GM12891 (cell line): ENCODE measurements around the gene PRKACA.
A peak's percentile ranks its signal among the peaks of the same experiment; 100 is the strongest.

Source experiments
- DNase-seq: peaks from one replicate; pipeline ENCODE4 v3.0.0; 2011; ENCODE audit warnings: low spot score; ENCODE audit not compliant: insufficient read length
- FAIRE-seq: peaks from 2 replicates; lab custom pipeline; 2011; peaks lifted over from hg19 to GRCh38; lab: Jason Lieb, UNC
- PAX5 ChIP-seq: IDR thresholded peaks from 2 replicates; pipeline ENCODE4 v1.6.1; 2011; ENCODE audit warnings: low read length, moderate library complexity, mild to moderate bottlenecking; ENCODE audit not compliant: insufficient read depth, severe bottlenecking
- POLR2A ChIP-seq: IDR thresholded peaks from 2 replicates; pipeline ENCODE4 v1.6.1; 2011; ENCODE audit warnings: low read depth, low read length, control low read depth
- POLR2AphosphoS5 ChIP-seq: IDR thresholded peaks from 2 replicates; pipeline ENCODE4 v1.6.1; 2011; ENCODE audit warnings: low read depth, low read length, control low read depth
- POU2F2 ChIP-seq: IDR thresholded peaks from 2 replicates; pipeline ENCODE4 v1.6.1; 2011; ENCODE audit warnings: low read depth, mild to moderate bottlenecking, control low read depth, low read length, moderate library complexity
- SPI1 ChIP-seq: IDR thresholded peaks from 2 replicates; pipeline ENCODE4 v1.6.1; 2011; ENCODE audit warnings: low read depth, low read length, control low read depth
- TAF1 ChIP-seq: IDR thresholded peaks from 2 replicates; pipeline ENCODE4 v1.6.1; 2011; ENCODE audit warnings: low read depth, low read length, control low read depth

PRKACA gene

GRCh38 chr19:14089662-14090508 lies 27.7 kb downstream of the PRKACA start:
- DNase-seq (peak; percentile 59), FAIRE-seq (peak; percentile 86)
- TF ChIP-seq POLR2A, result no peak
- no peak for TF ChIP-seq POLR2AphosphoS5
- TF ChIP-seq POU2F2, result no peak

- FAIRE-seq, result no peak
- TF ChIP-seq POU2F2 (no peak), PAX5 (no peak), POLR2A (no peak), SPI1 (no peak), POLR2AphosphoS5 (no peak), TAF1 (no peak)
- DNase-seq, result no peak
Measured at GRCh38 chr19:14089412-14089661, 28.2 kb downstream of the PRKACA start.

DNA sequence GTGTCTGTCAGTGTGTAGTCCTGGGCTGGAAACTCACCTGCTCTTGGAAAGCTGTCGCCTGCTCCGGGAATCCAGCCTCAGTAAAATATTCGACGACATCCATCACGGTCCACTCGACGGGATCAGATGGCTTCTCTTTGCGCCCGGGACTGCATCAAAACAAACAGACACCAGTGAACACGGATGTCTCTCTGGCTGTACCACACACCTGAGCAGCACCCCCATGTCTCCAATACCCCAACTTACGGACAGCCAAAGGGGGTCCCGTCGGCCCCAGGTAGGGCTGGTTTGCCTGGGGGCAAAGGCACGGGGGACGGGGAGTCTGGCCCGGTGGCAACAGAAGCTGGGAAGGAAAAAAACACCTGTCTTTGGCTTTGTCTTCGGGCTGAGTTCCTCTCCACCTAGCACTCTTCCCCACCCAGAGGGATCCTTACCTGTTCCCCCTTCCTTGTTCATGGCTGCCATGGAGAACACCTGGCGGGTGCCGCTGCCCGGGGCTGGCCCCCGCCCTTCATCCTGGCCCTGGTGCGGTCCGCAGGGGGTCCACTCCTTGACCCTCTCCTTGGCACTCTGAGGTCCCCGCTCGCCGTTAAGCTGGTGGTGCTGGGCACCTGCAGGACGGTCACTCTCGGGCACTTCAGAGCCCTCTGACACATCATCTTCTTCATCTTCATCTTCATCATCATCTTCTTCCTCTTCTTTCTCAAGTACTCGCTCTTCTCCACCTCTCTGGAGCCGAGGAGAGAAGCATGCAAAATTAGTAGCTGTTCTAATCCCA lies 28.7 kb downstream of the PRKACA start:
- TF ChIP-seq POLR2A, result no peak
- no peak for TF ChIP-seq PAX5
- no peak for TF ChIP-seq POLR2AphosphoS5
- no peak for TF ChIP-seq POU2F2
- TF ChIP-seq SPI1, result no peak
- TF ChIP-seq TAF1, result no peak
- no peak for DNase-seq
- FAIRE-seq, result peak; percentile 69

DNA sequence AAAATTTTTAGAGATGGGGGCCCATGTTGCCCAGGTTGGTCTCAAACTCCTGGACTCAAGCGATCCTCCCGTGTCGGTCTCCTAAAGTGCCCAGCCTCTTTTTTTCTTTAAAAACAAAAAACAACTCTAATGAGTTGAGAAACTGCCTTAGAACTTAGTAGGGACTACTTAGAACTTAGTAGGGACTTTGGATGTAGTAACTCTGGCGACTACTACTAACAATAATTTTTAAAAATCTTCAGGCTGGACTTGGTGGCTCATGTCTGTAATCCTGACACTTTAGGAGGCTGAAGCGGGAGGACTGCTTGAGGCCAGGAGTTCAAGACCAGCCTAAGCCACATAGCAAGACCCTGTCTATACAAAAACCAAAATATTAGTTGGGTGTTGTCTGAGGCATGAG lies 31.5 kb downstream of the PRKACA start:
- TF ChIP-seq POU2F2, result no peak
- no peak for TF ChIP-seq PAX5
- TF ChIP-seq POLR2A, result no peak
- TF ChIP-seq SPI1, result no peak
- no peak for TF ChIP-seq POLR2AphosphoS5
- no peak for TF ChIP-seq TAF1
- no peak for FAIRE-seq
- DNase-seq, result no peak

GRCh38 chr19:14085309-14085995 lies 32.1 kb downstream of the PRKACA start, which contains the start of gene C19orf67:
Gene C19orf67 (minus strand): TSS chr19:14085783. CDS start chr19:14085627, 156 bp downstream.
- TF ChIP-seq TAF1 (no peak), PAX5 (no peak), POLR2A (no peak), POLR2AphosphoS5 (no peak), POU2F2 (no peak), SPI1 (no peak)
- no peak for FAIRE-seq
- DNase-seq, result no peak

- TF ChIP-seq TAF1 (no peak), SPI1 (no peak), POLR2AphosphoS5 (no peak), POU2F2 (no peak), POLR2A (no peak)
- DNase-seq (no peak), FAIRE-seq (no peak)
Measured at GRCh38 chr19:14082675-14082960, 34.9 kb downstream of the PRKACA start.

DNA sequence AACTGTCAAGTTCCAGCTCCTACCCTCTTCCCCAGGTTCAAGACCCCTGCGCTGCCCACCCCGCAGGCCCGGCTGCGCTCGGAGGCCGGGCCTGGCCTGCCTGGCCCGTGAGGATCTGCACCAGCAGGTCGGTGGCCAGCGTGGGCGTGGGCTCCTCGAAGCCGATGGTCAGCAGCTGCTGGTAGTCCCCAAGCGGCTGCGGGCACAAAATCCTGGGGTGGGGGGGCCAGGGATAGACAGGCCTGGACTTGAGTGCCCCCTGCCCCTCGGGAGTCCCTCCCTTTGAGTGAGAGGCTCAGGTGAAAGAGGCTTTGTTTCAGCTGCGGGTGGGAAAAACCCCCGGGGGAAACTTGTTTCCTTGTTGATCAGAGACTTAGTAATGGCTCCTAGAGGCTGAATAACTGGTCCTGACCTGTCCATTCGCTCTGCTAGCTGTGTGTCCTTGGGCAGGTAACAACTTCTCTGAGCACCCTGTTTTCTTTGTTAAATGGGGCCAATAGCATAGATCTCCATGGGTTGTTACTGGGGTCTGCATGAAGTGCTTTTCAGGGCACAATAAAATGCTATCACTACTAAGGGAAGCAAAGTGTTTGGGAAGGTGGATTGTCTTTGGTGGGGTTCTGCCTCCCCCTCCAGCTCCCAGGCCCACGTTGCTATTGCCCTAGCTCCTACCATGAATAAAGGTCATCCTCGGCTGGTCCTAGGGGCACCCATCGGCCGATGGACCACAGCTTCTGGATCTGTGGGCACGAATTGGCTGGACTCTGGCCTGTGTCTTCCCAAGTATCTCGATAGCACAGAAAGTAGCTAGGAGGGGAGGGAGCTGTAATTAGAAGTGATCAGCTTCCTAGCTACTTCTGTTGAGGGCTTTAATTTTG lies 35.5 kb downstream of the PRKACA start:
- peak; percentile 56 for FAIRE-seq
- TF ChIP-seq POLR2A (no peak), POU2F2 (no peak), POLR2AphosphoS5 (no peak), PAX5 (no peak), TAF1 (no peak; the same call in 1 of the 2 replicates), SPI1 (no peak)
- DNase-seq, result no peak

- TF ChIP-seq POU2F2, result 0 out of 2 replicates have a peak, but pooled peaks have one; percentile 37
- peak; percentile 97 for TF ChIP-seq SPI1
- no peak for TF ChIP-seq POLR2AphosphoS5
- TF ChIP-seq POLR2A, result peak; percentile 39
- TF ChIP-seq TAF1, result peak; percentile 49; the same call in 1 of the 2 replicates
- TF ChIP-seq PAX5, result no peak
- peak; percentile 95 for FAIRE-seq
- peak; percentile 93 for DNase-seq
Measured at GRCh38 chr19:14080887-14081796, 36.4 kb downstream of the PRKACA start.
